Activated gamma-delta T cell treated with anti-CD3 and anti-CD28 coated beads, Interleukin-2, amount 50 U/mL, for 16 hours (primary cell): Measurements from ENCODE around the gene ARF5.

Experiments used
- DNase-seq: peaks from one replicate; pipeline ENCODE4 v3.0.0-alpha.2; 2020; ENCODE audit warnings: low read depth

Gene ARF5

GRCh38 chr7:127588697-127589482, 679 bp downstream of the ARF5 start:
- DNase-seq, result no peak

GRCh38 chr7:127589896-127590295, 1.7 kb downstream of the ARF5 start:
- DNase-seq, result no peak

DNA sequence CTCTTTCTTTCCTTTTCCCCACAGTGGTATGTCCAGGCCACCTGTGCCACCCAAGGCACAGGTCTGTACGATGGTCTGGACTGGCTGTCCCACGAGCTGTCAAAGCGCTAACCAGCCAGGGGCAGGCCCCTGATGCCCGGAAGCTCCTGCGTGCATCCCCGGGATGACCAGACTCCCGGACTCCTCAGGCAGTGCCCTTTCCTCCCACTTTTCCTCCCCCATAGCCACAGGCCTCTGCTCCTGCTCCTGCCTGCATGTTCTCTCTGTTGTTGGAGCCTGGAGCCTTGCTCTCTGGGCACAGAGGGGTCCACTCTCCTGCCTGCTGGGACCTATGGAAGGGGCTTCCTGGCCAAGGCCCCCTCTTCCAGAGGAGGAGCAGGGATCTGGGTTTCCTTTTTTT, 3.0 kb downstream of the ARF5 start:
- no peak for DNase-seq

GRCh38 chr7:127591591-127591990, 3.4 kb downstream of the ARF5 start:
- no peak for DNase-seq

DNA sequence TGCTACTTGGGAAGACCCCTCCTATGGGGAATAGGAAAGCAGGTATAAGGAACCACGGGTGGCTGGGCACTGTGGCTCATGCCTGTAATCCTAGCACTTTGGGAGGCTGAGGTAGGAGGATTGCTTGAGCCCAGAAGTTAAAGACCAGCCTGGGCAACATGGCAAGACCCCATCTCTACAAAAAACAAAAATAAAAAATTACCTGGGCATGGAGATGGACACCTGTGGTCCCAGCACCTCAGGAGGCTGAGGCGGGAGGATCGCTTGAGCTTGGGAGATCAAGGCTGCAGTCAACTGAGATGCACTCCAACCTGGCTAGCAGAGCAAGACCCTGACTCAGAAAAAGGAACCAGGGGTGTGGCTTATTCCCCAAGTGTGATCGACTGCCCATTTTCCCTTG, 4.3 kb downstream of the ARF5 start:
- no peak for DNase-seq

GRCh38 chr7:127594490-127594889, 6.3 kb downstream of the ARF5 start:
- DNase-seq, result no peak

DNA sequence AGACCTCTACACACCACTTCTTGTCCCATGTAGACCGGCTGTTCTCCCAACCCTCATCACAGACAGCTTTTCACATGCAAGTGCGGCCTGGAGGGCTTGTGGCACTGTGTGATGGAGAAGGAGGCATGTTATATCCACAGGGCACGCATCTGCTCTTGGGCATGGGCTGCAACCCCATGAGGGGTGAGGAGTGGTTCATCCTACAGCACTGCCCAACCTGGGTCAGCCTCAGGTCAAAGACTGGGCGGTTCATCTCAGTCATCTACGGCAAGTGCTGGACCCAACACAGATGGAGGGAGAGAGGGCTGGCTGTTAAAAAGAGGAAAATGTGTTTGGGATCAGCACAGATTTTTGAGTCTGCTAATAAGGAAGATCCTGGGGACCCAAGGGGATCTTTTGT, 7.5 kb downstream of the ARF5 start:
- no peak for DNase-seq

GRCh38 chr7:127598318-127598717, 10.1 kb downstream of the ARF5 start:
- DNase-seq, result no peak

GRCh38 chr7:127600885-127601284, 12.7 kb downstream of the ARF5 start:
- DNase-seq, result no peak

DNA sequence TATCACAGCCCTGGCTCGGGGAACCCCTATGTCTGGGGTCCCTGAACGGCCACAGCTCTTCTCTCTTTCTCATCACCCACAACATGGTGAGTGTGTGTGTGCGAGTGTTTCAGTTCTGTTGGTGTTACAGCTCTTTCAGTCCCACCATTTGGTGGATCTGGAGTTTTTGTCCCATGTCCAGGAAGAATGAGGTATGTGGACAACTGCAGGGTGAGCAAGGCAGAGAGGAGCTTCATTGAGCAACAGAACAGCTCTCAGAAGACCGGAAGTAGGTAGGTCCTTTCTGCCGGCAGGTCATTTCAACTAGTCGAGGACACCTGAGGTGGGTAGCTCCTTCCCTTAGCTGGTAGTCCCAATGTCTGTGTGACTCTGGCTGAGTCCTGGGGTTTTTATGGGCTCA, 20.2 kb downstream of the ARF5 start:
- DNase-seq, result no peak

- no peak for DNase-seq
Measured at GRCh38 chr7:127609297-127609696, 21.1 kb downstream of the ARF5 start.

- no peak for DNase-seq
Measured at GRCh38 chr7:127612263-127612662, 24.1 kb downstream of the ARF5 start.

DNA sequence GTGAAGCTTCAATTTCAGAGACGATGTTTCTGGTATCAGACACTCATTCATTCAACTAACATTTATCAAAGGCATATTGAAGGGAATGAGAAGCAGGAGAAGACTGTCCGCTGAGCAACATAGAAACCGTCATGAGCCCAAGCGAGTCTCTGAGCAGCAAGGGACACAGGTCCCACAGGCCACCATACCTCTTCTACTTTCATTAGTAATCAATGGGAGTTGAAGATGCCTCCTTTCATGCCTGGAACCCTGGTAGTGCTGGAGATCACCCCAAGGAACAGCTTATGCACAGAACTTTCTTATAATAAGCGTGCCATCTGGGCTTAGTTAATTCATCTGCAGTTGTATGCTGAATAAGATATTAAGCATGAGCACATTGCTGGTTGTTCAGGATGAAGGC, 28.5 kb downstream of the ARF5 start:
- DNase-seq, result no peak

DNA sequence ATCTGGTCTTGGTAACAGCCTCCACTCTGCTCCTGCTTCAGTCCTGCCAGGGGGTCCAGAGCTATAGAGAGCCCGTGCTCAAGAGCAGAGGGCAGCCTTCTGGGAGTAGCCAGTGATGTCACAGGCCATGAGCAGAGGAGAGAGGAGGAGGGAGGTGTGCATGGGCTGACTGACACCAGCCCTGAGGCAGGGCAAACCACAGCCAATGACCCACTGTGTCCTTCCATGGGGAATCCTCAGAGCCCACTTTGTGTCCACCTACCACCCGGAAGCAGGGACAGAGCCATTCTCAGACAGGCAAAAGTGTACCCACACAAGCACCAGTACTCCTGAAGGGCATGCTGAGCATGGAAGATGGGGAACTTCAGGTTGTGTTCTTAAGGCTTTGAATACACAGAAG, 29.8 kb downstream of the ARF5 start, which contains the start of gene PAX4:
Gene PAX4, minus strand, starts transcription at position 101 of the 400 bp plus-strand sequence. CDS start 2,214 bp downstream, outside the sequence.
- no peak for DNase-seq

DNA sequence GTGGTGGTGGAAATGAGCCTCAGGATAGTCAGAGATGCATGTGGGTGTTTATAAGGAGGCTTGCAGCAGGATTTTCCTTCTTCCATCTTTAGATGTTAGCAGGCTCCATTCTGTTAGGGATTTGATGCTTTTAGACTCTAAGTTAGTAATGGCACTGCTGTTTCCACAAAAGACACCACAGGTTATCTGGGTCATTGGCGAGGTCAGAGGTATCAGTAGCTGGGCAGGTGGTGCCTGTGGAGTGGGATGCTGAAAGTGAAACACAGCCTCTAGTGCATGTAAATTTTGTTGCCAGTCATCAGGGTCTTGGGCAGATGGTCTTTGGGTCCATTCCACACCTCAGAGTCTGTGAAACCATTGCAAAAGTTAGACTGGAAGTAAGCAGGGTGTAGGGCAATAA, 30.6 kb downstream of the ARF5 start:
- no peak for DNase-seq

DNA sequence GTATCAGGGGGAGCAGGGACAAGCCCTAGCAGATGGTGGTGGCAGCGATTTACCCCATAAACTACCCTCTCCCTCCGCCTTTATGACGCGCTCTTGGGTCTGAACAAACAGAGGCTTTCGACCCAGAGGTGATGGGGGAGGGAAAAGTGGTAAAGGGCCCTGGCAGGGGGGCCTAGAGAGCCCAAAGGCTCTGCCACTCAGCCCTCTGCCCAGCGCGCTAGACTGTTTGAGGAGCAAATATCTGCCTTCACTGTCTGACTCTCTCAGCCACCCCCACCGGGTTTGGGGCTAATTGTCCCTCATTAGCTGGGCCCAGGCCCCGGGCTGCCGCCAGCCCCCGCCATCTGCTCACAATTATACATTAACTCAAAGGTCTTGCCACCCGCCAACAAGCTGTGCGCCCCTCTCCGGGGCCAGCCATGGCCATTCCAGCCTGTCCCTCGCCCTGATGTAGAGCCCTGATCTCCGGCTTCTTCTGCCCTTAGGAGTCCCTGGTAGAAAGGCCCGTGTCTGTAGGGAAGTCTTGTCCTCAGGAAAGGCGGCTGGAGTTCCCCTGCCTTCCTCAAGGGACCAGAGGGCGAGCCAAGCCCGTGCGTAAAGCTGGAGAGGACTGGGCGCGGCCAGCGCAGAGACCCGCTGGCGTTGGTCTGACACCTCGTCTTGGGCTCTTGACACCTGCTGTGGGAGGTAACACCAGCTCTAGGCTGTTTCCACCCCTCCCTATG, 31.6 kb downstream of the ARF5 start:
- no peak for DNase-seq

DNA sequence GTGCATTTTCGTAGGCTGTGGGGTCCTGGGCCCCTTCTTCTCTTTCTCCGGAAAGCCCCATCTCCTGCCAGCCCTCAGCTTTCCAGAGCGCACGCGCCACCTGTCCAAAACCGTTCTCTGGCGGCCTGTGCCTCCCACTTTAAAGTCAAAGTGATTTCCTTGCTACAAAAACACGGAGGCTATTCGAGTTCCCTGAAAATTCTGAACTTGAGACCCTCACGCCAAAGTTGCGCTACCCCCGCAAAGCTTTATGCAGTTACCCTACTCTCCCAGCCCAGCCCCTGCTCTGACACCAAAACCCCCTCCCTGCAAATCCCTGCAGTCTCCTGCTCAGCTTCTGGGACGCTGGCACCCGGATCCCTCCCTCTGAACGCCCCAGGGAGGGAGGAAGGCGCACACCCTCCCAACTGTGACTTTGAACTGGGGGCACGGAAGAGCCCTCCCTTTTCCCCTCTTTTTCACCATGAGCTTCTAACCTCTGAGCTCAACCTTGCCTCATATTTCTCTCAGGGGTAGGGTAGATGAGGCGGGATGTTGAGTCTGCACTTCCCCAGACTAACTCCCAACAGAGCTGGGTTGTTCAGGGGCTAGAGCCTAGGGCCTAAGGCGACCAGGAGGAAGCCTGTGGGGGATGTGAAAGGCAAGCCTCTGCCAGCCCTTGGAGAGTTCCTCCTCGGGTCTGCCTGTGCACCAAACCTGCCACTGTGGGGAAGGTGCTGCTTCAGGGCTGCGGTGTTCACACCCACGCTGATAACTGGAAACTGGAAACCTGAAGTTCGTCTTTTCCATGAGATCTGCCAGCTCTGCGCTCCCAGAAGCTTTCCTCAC, 32.4 kb downstream of the ARF5 start:
- no peak for DNase-seq

DNA sequence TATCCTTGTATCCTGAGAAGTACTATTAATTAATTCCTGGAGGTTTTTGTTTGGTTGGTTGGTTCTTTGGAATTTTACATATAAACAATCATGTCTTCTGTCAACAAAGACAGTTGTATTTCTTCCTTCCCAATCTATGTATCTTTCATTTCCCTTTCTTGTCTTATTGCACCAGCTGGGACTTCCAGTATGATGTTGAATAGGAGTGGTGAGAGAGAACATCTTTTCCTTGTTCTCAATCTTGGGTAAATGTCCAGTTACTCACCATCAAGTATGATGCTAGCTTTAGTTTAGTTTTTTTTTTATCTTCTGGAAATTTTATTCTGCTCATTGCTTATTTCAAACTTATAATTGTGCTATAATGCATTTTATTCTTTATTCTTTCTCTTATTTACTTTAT, 37.1 kb downstream of the ARF5 start:
- DNase-seq, result no peak

DNA sequence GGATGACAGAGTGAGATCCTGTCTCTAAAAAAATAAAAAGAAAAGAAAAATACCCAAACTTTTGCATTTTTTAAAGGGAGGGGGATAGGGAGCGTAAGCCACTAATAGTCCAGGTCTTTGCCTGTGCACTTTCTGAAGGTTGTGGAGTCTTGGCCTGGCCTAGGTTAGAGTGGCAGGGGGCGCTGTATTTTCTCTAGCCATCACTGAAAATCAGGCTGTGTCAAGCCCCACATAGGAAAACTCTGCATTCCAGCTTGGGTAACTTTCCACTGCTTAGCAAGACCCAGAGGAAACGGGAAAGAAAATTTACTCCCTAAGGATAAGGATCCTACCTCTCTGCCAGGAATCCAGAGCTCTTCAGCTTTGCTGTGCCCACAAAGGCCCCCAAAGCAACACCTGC, 40.2 kb downstream of the ARF5 start:
- no peak for DNase-seq

GRCh38 chr7:127629268-127629854, 41.1 kb downstream of the ARF5 start:
- no peak for DNase-seq

DNA sequence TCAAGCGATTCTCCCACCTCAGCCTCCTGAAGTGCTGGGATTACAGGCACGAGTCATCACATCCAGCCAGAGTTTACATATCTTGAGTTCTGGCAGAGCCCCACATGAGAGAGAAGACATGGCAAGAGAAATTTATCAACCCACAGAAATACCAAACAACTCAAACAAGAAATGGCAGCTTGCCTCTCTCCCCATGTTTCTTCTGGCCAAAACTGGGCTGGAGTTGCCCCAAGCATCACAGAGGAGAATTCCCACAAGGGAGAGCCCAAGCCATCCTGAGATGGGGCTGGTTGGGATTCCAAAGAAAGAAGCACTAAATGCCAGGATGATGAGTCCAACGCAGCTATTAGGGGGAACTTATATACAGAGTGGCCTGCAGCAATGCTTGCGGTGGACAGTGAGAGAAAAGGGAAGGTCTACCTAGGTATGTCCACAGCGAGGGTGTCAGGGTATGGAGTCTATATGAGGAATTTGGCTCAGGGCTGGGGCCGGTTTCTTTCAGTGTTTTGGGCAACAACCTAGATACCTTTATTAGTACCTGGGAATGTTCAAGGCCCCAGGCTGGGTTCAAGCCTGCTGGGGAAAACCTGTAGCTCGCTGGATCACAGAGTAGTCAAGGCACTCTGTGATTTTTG, 44.2 kb downstream of the ARF5 start:
- DNase-seq, result no peak
